Measurements from ENCODE around the gene CIB2.
"Not testable (repeated sequence)": the region's sequence is repeated elsewhere in the genome, so short reads cannot be mapped to it uniquely, and the experiment has no call there.

Gene CIB2

GRCh38 chr15:78131295-78132061 is at the start of gene CIB2:
Gene CIB2 (minus strand): TSS chr15:78131445. CDS start chr15:78131215, 230 bp downstream.
- peak; percentile 67 for DNase-seq

- no peak for DNase-seq
Observed at GRCh38 chr15:78179906-78180305, 48.7 kb upstream of the CIB2 start.

- no peak for DNase-seq
Observed at GRCh38 chr15:78179286-78179840, 48.1 kb upstream of the CIB2 start.

- no peak for DNase-seq
Observed at GRCh38 chr15:78178064-78178463, 46.8 kb upstream of the CIB2 start.

- DNase-seq, result peak; percentile 22
Observed at GRCh38 chr15:78177447-78177873, 46.2 kb upstream of the CIB2 start.

- no peak for DNase-seq
Observed at GRCh38 chr15:78175330-78175729, 44.1 kb upstream of the CIB2 start.

- DNase-seq, result no peak
Observed at GRCh38 chr15:78174401-78174800, 43.2 kb upstream of the CIB2 start.

GRCh38 chr15:78171864-78172472 is 40.7 kb upstream of the CIB2 start:
- no peak for DNase-seq

- no peak for DNase-seq
Observed at GRCh38 chr15:78170848-78171773, 39.9 kb upstream of the CIB2 start.

GRCh38 chr15:78168608-78169007 is 37.4 kb upstream of the CIB2 start:
- DNase-seq, result no peak

- DNase-seq, result no peak
Observed at GRCh38 chr15:78167227-78167888, 36.1 kb upstream of the CIB2 start.

- no peak for DNase-seq
Observed at GRCh38 chr15:78164010-78164409, 32.8 kb upstream of the CIB2 start.

GRCh38 chr15:78162038-78162437 is 30.8 kb upstream of the CIB2 start:
- no peak for DNase-seq

GRCh38 chr15:78159395-78159794 is 28.1 kb upstream of the CIB2 start:
- no peak for DNase-seq

GRCh38 chr15:78157203-78157602 is 26.0 kb upstream of the CIB2 start:
- no peak for DNase-seq

- DNase-seq, result no peak
Observed at GRCh38 chr15:78156653-78157052, 25.4 kb upstream of the CIB2 start.

GRCh38 chr15:78155355-78155939 is 24.2 kb upstream of the CIB2 start:
- DNase-seq, result no peak

- DNase-seq, result no peak
Observed at GRCh38 chr15:78154955-78155354, 23.7 kb upstream of the CIB2 start.

GRCh38 chr15:78151075-78151474 is 19.8 kb upstream of the CIB2 start:
- DNase-seq, result not testable (repeated sequence)

- DNase-seq, result peak; percentile 80
Observed at GRCh38 chr15:78149805-78150751, 18.8 kb upstream of the CIB2 start.
